ENCODE measurements around the gene MYNN.
A peak's percentile ranks its signal among the peaks of the same experiment; 100 is the strongest.
"Not testable (repeated sequence)": the region's sequence is repeated elsewhere in the genome, so short reads cannot be mapped to it uniquely, and the experiment has no call there.

Gene MYNN

DNA sequence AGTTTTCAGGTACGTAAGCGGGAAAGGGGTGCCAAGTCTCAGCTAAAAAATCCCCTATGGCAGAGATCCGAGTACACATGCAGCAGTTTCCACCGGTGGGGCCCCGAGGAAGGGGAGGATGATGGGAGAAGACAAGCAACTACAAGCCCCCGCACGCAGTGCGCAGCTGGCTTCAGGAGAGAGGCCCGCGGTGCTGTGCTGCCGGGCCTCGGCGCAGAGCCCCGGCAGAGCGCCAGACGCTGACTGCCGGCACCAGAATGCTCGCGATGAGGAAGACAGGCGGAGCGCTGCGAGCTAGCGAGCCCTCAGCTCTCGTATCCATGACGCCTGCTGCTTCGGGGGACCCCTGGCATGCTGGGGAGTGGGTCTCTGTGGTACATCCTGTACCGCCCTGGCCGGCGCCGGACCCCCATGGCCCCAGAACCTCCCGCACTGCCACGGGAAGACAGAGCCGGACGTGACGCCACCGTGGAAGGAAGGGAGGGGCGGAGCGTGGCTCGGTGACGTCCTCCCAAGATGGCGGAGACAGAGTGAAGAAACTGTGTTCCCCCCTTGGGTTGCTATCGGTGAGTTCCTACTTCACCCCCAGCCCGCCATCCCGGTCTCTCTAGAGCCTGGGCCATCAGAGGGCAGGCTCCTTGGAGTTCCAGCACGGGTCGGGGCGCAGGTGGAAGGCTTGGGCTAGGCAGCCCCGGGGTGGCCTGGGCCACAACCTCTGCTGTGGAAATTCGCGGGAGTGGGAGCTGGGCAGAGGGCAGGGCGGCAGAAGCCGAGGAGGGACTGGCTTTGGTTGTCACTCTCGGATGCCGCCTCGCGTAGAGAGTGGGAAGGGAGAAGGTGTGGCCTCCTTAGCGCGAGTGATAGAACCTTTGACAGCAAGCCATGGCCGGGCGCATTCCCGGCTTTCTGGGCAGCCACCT is at the start of gene MYNN:
Gene MYNN, plus strand, starts transcription at position 500 of the 920 bp plus-strand sequence. CDS start 900 bp downstream, outside the sequence.
- DNase-seq, result peak; percentile 95

- not testable (repeated sequence) for DNase-seq
Observed at GRCh38 chr3:169731857-169732256, 41.3 kb upstream of the MYNN start.

DNA sequence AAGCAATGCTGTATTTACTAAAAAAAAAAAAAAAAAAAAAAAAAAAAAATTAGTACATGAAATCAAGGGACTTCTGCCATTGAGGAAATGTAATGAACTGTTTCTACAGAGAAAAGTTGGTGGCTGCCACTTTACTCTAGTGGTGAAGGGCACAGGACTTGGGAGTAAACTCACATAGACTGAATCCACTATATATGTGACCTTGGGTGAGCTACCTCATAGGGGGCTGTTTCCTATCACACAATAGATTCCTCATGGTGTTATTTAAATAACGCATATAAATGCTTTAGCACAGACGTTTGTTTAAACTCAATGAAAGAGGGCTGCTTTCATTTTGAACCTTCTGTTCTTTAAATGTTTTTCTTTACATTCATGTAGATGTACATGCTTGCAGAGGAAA is 34.1 kb upstream of the MYNN start:
- DNase-seq, result no peak

- DNase-seq, result no peak
Observed at GRCh38 chr3:169744366-169745054, 28.7 kb upstream of the MYNN start.

DNA sequence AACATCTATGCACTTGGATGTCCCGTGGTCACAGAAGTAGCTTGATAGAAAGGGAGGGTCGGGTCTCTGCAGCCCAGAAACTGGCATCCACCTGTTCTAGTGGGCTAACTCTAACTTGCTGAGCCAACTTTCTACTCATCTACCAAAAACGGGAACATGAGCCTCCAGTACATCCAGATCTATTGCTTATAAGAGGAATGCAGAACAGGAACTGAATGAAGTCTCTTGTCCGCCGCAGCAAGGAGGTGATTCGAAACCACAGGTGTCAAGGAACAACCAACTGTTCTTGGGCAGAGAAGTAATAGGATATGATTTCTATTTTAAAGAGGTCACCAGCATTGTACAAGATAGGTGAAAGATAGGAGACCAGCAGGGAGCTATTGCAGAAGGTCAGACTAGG is 26.3 kb upstream of the MYNN start:
- no peak for DNase-seq

GRCh38 chr3:169748670-169749069 is 24.5 kb upstream of the MYNN start:
- DNase-seq, result no peak

DNA sequence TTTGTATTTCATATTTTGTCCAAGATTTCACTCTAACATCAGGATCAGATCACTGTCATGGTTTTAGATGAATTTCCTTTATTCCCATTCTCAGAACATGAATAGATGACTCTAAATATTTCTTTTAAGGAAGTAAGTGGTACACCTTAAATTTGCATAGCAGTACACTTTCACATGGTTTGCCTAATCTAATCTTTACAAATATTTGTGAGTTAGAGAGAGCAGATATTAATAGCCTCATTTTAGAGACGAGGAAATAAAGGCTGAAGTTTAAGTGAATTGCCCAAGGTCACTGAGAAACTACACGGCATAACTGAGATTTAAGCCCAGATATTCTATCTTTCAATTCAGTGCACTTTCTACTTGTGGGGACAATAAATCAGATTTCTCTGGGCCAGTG is 22.5 kb upstream of the MYNN start:
- DNase-seq, result no peak

- DNase-seq, result no peak
Observed at GRCh38 chr3:169751875-169752274, 21.3 kb upstream of the MYNN start.

- no peak for DNase-seq
Observed at GRCh38 chr3:169754711-169755110, 18.5 kb upstream of the MYNN start.

DNA sequence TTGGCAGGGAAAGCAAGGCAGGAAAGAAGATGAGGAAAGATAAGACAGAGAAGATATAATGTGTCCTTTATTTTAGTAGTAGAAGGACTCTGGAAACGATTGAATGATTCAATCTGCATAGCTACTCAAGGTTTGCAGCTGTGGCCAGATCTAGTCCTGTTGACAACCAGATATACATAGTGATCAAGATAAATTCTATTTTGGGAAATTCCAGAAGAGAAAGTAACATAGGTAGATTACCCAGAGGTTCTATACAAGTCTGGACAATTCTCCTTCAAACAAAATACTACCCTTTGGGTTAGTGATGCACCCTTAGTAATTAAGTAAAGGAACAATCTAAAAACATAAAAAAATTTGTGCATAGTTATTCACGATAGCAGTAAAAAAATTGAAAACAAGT is 17.7 kb upstream of the MYNN start:
- DNase-seq, result no peak

DNA sequence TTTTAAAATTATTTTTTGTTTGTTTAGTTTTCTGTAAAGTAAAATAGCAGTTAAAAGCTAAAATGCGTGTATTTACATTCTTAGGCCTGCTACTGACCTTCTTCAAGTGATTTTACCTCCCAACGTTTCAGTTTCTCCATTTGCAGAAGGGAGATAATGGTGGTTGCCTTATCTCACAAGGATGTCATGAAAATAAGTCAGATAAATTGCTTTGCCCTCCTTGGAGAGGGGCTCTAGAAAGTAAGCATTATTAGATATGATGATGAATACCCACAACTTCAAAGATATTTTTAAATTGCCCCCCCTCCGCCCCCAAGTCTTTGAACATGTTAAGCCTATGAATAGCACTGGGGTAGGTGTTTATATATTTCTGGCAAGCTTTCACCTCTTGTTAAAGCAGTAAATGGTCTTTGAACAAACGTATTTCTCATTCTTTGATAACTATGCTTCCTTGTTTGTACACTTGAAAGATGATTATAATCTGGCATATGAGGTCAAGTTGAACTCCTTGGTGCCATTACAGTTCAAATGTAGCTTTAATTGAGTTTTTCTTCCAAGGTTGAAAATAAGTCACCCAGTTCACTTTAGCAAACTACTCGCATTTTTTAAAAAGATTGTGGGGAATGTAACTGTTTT is 14.7 kb upstream of the MYNN start:
- DNase-seq, result no peak

DNA sequence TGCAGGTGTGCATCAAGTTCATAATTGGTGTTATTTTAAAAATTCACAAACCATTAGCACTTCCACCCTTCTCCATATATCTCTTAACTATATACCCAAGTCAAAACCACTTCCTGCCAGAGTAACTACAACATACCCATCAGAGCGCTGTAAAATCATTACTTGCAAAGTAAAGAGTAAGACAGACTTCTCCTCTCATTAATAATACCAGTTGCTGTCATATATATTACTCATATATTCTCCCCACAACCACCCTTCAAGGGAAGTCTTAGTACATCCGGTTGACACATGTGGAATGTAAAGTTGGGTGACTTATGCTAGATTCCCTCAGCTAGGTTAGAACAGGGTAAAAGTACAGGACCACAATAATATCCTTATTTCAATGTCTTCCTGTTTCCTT is 13.9 kb upstream of the MYNN start:
- DNase-seq, result no peak

DNA sequence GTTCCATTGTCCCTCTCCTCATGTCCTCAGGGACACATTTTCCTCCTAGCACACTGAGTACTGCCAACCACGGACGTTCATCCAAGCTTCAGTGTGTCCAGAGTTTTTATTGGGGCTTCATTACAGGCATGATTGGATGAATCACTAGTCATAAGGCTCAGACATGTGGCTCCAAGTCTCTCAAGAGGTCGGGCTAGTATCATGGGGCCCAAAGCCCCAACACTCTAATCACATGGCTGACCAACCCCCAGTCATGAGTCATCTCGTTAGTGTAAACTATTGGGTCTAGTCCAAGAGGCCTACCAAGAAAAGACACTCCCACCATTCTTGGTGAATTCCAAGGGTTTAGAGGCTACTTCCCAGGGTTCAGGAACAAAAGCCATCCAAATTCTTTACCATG is 12.7 kb upstream of the MYNN start:
- no peak for DNase-seq

DNA sequence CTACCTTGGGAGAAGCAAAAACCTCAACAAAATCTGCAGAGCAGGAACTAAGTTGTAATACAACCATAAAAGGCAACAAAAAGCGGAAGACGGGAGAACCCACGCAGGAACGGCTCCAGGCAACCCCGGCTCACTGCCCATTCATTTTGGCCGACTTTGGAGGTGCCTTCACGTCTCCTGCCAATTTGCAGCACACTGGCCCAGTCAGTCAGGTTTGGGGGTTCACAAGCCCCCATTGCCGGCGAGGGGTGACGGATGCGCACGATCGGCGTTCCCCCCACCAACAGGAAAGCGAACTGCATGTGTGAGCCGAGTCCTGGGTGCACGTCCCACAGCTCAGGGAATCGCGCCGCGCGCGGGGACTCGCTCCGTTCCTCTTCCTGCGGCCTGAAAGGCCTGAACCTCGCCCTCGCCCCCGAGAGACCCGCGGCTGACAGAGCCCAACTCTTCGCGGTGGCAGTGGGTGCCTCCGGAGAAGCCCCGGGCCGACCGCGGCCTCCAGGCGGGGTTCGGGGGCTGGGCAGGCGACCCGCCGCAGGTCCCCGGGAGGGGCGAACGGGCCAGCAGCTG is 8.8 kb upstream of the MYNN start:
- DNase-seq, result peak; percentile 64

DNA sequence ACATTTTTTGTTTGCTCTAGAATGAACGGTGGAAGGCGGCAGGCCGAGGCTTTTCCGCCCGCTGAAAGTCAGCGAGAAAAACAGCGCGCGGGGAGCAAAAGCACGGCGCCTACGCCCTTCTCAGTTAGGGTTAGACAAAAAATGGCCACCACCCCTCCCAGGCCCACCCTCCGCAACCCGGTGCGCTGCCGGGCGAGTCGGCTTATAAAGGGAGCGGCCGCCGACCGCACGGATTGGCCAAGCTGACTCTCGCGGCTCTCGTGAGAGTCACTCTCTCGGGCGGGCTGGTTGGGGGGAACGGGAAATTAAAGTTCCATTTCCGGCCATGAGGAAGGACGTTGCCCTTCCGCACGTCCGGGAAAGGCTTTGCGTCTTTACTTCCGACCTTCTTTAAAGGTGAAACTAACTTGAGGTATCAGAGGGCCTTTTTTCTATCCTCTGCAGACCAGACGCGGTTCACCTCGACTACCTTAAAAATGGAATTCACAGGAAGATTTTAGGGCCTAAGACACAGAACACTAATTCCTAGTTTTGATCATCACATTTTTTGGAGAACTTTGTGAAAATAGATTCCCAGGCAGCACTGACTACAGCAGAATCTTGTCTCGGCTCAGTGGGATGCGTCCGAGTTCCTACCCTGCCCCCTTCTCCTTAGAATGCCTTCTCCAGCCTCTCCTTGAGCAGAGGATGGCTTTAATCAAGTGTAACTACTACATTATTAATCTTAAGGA is 8.1 kb upstream of the MYNN start, which contains the start of gene TERC:
Gene TERC, minus strand, starts transcription at position 179 of the 731 bp plus-strand sequence.
- DNase-seq, result peak; percentile 91

DNA sequence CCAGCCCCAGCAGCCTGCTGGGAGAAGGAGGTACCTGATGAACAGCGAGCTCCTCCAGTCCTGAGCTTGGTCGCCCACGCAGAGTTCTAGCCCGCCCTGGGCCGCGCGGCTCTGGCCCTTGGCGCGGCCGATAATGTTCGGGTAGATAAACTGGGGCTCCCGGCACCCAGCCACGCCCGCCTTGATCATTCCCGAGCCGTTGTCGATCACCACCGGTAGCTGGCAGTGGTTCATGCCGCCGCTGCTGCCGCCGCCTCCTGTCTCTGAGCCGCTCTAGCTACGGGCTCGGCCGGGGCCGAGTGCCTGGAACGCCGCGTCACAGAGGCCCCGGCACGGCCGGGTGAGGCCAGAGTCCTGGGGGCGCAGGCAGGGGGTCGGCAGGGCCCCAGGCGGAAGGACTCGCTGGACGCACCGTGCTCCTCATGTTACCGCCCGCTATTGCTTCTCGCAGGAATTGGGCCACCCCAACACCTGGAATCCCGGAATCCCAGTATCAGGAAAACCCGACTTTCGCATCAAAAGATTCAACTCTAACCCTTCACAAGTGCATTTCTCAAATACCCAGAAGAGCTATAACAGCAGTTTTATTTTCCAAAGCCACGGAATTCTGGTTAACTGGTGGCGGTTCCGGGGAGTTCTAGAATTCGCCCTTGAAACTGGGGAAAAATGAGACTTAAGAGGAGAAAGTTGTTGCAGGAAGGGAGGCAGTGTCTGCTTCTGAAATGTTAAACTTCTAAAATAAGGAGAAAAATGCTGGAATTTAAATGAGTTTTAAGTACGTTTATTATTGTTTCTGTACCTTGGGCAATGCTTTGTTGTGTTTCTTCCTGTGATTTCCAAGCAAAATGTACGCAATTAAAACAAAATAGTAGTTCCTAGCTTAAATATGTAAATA is 3.7 kb upstream of the MYNN start, which contains the start of gene ACTRT3:
Gene ACTRT3, minus strand, starts transcription at position 275 of the 895 bp plus-strand sequence. Its CDS starts 41 bp downstream, at position 234.
- peak; percentile 93 for DNase-seq

DNA sequence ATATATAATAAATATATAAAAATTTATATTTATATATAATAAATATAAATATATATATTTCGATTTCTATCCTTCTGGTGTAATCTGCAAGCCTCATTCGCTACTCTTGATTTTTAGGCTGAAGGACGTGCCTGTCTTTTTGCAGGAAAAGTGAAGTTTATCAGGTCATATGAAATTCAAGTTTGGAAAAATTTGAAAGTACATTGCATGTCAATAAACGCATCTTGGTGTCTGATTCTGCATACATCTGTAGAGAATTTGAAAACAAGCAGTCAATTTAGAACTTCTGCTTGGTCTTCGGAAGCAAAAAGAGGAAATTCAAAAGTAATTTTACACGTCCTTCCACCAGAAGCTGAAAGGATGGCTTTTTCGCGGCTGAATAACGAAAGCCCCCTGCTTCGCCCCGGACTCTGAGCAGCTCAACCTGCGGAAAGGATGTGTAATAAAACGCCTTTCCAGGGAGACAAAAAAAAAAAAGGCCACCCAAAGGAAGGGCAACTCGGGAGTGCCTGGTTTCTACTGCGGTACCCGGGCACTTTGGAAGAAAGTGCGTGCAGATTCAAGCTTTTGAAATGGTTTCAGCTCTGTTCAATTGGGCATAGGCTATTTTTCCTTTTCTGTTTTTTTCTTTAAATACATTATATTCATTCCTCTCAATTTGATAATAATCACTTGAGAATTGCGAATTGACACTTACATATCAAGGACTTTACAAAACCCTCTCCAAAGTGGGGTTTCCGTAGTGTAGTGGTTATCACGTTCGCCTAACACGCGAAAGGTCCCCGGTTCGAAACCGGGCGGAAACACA is 1.5 kb upstream of the MYNN start:
- DNase-seq, result peak; percentile 89

- peak; percentile 80 for DNase-seq
Observed at GRCh38 chr3:169772305-169772896, 795 bp upstream of the MYNN start.

- DNase-seq, result no peak
Observed at GRCh38 chr3:169774186-169774585, 990 bp downstream of the MYNN start.

DNA sequence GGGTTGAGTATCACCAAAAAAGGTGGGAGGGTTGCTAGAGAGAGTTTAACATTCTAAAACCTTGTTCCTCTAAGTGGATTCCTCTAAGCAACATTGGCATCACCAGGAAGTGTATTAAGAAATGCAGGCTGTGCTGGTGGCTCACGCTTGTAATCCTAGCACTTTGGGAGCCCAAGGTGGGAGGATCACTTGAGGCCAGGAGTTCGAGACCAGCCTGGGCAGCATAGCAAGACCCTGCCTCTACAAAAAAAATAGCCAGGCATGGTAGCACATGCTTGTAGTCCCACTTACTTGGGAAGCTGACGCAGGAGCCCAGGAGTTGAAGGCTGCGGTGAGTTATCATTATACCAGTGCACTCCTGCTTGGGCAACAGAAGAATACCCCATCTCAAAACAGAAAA is 4.6 kb downstream of the MYNN start:
- no peak for DNase-seq

All from islet precursor cell (in vitro differentiated cells).